Skeletal muscle tissue (tissue), 4 donors: ENCODE data around the gene STK32C. TPM values are rescaled to one million over a fixed set of nuclear protein-coding genes. Genes with fewer than 3 reads are reported as not detected.
A peak's percentile ranks its signal among the peaks of the same experiment; 100 is the strongest.
"Not testable (repeated sequence)": the region's sequence is repeated elsewhere in the genome, so short reads cannot be mapped to it uniquely, and the experiment has no call there.

Experiments used
- H3K27ac ChIP-seq: one replicate; pipeline ENCODE4 v1.7.0; 2013; ENCODE audit warnings: mild to moderate bottlenecking, low read depth, low read length, inconsistent platforms
- H3K27me3 ChIP-seq, 3 donors: one replicate each; pipeline ENCODE4 v1.7.0; 2013; ENCODE audit warnings: low read length in 3 of 3; ENCODE audit not compliant: control insufficient read depth in 3 of 3, insufficient read depth in 3 of 3
- H3K36me3 ChIP-seq, 3 donors: one replicate each; pipeline ENCODE4 v1.7.0; 2013; ENCODE audit warnings: low read length in 3 of 3; ENCODE audit not compliant: control insufficient read depth in 3 of 3, insufficient read depth in 3 of 3
- H3K4me1 ChIP-seq, 3 donors: one replicate each; pipeline ENCODE4 v1.7.0; 2013; ENCODE audit warnings: low read length in 3 of 3, mild to moderate bottlenecking in 3 of 3; ENCODE audit not compliant: control insufficient read depth in 3 of 3, insufficient read depth in 3 of 3
- H3K4me3 ChIP-seq, 3 donors: one replicate each; pipeline ENCODE4 v1.7.0; 2013; ENCODE audit warnings: low read length in 3 of 3
- H3K9ac ChIP-seq, 3 donors: one replicate each; pipeline ENCODE4 v1.7.0; 2013; ENCODE audit warnings: low read length in 3 of 3, mild to moderate bottlenecking in 3 of 3, moderate library complexity in 2 of 3, low read depth in 1 of 3
- H3K9me3 ChIP-seq, 3 donors: one replicate each; pipeline ENCODE4 v1.7.0; 2013; ENCODE audit warnings: low read length in 3 of 3; ENCODE audit not compliant: control insufficient read depth in 3 of 3
- total RNA-seq: library from RNA; depleted of rRNA; stranded (reverse); fragments of >200 nt; gene quantifications from one replicate; pipeline ENCODE4 v1.2.3, GENCODE V29; 2014
- donor health status: Osteomylitis.

STK32C gene
- total RNA-seq, 1 donor from 2014 or later, result 8.4 TPM

DNA sequence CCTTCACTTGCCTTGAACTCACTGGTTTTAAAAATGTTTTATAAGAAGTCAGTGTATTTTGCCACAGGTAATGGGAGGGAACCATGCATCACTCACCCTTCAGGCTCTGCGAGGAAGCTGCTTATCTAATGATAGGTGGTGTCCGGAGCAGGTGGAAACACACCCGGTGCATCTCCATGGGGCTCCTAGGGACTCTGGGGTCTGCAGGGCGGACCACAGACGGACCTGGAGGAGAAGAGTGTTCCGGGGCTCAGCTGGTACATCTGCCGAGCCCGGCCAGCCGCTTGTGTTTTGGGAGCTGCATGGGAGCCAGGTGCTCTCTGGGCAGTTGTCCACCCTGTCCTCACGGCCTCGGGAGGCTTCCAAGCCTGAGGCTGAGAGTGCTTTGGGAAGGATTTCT, 31.5 kb upstream of the STK32C start:
- no peaks in the 10 kb centered on the region for H3K27me3 ChIP-seq
- no peak overlapping the region for H3K27ac ChIP-seq
- no peaks in the 10 kb centered on the region for H3K9me3 ChIP-seq
- H3K36me3 ChIP-seq, result peaks cover 2 to 13% (median 5%) of the 10 kb centered on the region in 3 donors
- peaks cover 0 to 4% (median 2%) of the 10 kb centered on the region in 3 donors for H3K4me1 ChIP-seq
- H3K4me3 ChIP-seq, result no peak overlapping the region
- no peak overlapping the region for H3K9ac ChIP-seq

DNA sequence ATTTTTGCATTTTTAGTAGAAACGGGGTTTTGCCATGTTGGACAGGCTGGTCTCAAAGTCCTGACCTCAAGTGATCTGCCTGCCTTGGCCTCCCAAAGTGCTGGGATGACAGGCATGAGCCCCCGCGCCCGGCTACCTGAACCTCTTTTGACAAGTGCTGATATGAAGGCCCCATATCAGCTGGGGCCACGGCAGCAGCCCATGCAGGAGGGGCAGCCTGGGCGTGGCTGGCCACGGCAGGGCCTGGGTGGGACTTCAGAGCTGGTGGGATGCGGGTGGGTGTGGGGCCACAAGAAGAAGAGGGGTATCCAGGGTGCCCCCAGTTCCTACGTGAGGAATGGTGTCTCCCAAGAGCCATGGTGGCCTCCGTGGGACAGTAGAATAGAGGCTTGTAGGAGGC, 31.1 kb upstream of the STK32C start:
- H3K9me3 ChIP-seq, result no peaks in the 10 kb centered on the region
- peaks cover 2 to 13% (median 5%) of the 10 kb centered on the region in 3 donors for H3K36me3 ChIP-seq
- no peak overlapping the region for H3K4me3 ChIP-seq
- no peak overlapping the region for H3K9ac ChIP-seq
- H3K27ac ChIP-seq, result no peak overlapping the region
- no peaks in the 10 kb centered on the region for H3K27me3 ChIP-seq
- peaks cover 0 to 4% (median 2%) of the 10 kb centered on the region in 3 donors for H3K4me1 ChIP-seq

DNA sequence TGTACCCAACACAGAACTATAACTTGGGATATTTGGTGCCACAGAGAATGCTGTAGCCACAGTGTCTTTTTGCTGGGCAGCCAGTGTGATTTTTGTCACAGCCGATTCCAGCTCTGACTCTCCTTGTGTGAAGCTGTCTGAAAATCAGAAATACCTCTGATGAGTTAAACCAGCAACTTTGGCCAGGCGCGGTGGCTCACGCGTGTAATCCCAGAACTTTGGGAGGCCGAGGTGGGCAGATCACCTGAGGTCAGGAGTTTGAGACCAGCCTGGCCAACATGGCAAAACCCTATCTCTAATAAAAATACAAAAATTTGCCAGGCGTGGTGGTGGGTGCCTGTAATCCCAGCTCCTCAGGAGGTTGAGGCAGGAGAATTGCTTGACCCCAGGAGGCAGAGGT, 30.1 kb upstream of the STK32C start:
- not testable (repeated sequence) for H3K9me3 ChIP-seq, H3K4me1 ChIP-seq, H3K27ac ChIP-seq, H3K4me3 ChIP-seq, H3K9ac ChIP-seq, H3K27me3 ChIP-seq
- H3K36me3 ChIP-seq, result peaks cover 2 to 13% (median 5%) of the 10 kb centered on the region in 3 donors

DNA sequence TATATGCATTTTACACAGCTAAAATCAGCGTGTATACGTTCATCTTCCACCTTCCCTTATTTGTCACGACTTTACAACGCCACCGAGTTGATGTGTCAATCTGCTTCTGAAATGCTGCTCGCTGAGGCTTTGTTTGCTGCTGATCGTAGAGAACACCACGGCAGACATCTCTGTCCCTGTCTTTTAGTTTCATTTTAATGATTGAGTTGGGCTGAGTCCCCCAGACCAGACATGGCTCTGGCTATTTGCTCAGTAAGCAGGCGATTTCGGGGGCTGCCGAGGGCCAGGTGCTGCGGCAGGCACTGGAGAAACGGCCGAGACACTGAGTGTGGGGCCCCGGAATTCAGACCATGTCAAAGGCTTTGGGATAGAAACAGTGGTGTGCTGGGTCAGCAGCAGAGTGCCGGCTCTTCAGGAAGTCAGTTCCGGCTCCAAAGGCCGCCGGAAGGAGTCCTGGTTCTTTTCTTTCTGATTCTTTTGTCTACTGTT, 29.2 kb upstream of the STK32C start:
- H3K9me3 ChIP-seq, result no peaks in the 10 kb centered on the region
- H3K27ac ChIP-seq, result no peak overlapping the region
- H3K9ac ChIP-seq, result peak overlapping the region in 1 of 3 donors; percentile 24
- H3K4me3 ChIP-seq, result peak overlapping the region; percentile 15 to 65 (median 46)
- H3K4me1 ChIP-seq, result peaks cover 9 to 15% (median 9%) of the 10 kb centered on the region in 3 donors
- H3K27me3 ChIP-seq, result no peaks in the 10 kb centered on the region
- H3K36me3 ChIP-seq, result peaks cover 2 to 10% (median 5%) of the 10 kb centered on the region in 3 donors

DNA sequence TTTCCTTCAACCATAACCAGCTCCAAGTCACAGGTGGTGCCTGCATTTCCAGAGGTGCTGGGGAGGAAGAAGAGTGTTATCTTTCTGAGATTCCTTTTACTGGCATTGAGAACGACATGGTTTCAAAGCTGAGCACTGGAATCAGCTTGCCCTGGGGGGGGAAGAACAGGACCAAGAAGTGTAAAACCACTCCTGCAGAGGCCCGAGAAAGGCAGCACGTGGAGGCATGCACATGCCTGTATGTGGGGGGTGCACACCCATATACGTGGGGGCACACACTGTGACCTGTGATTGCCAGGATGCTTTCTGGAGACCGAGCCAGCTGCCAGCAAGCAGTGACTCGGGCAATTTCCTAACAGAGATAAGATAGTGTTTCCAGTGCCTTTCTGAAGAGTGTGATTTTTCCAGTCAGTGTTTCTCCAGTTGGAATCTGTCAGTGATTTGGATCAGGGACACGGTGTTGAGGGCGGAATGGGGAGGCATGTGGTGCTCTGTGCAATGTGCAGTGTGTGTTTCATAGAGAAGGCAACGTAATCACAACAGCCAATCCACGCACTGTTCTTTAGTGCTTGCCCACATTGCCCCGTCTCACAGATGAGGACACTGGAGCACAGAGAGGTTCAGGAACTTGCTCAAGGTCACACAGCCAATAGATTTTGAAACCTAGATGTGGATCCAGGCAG, 28.5 kb upstream of the STK32C start:
- Histone ChIP-seq H3K4me1 (peaks cover 9 to 15% (median 10%) of the 10 kb centered on the region in 3 donors), H3K9ac (no peak overlapping the region), H3K36me3 (peaks cover 2 to 7% (median 5%) of the 10 kb centered on the region in 3 donors), H3K27ac (no peak overlapping the region), H3K9me3 (no peaks in the 10 kb centered on the region), H3K27me3 (no peaks in the 10 kb centered on the region), H3K4me3 (no peak overlapping the region)

DNA sequence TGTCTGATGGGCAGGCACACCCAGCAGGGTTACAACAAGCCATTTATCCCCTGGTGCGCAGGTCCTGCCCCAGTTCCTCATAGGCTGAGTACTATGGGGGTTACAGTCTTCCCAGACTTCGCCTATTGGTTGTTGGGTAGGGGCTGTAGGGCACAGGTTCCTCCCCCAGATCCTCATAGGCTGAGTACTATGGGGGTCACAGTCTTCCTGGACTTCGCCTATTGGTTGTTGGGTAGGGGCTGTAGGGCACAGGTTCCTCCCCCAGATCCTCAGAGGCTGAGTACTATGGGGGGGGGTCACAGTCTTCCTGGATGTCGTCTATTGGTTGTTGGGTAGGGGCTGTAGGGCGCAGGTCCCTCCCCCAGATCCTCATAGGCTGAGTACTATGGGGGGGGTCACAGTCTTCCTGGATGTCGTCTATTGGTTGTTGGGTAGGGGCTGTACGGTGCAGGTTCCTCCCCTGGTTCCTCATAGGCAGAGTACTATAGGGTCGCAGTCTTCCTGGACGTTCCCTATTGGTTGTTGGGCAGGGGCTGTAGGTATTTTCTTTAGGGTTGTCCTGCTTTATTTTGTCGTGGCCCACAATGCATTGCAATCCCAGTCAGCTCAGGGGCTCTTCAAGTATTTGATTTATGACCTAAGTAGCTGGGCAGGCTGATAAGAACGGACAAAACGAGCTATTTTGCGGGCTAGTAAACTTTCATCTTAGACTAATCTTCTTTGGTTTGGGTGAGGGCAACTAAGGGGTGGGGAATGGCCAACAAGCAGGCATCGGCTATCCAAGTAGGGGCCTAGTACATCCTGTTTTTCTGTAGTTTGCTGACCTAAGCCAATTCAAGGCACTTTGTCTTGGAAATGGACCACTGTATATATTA, 27.7 kb upstream of the STK32C start:
- no peak overlapping the region for H3K27ac ChIP-seq
- H3K4me1 ChIP-seq, result peaks cover 11 to 20% (median 12%) of the 10 kb centered on the region in 3 donors
- peaks cover 2 to 7% (median 4%) of the 10 kb centered on the region in 3 donors for H3K36me3 ChIP-seq
- H3K9ac ChIP-seq, result peak overlapping the region in 2 of 3 donors; percentile 16 to 33
- no peaks in the 10 kb centered on the region for H3K9me3 ChIP-seq
- H3K4me3 ChIP-seq, result no peak overlapping the region
- no peaks in the 10 kb centered on the region for H3K27me3 ChIP-seq

DNA sequence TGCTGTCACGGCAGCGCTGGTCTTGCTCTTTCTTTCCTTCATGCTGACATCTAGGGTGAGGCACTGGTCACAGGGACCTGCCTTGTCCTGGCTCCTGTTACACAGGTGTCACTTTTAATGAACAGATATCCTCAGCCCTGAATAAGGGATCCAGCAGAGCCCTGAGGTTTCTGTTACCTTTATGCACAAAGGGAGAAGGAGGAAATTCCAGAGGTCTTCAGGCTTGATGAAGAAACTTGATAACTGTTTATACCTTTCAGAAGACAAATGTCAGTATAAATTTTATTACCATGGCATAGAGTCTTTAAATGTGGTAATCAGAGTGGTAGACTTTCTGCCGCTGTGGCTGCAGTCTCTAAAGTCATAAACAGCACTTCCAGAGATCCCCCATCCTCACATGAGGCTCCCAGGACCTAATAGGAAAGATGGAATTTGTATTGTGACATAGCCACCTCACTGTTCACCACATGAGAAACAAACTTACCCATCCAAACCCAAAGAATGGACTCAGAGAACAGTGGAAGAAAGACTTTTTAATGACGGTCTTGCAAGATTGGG, 27.0 kb upstream of the STK32C start:
- Histone ChIP-seq H3K27me3 (no peaks in the 10 kb centered on the region), H3K9me3 (no peaks in the 10 kb centered on the region), H3K4me1 (peaks cover 18 to 27% (median 19%) of the 10 kb centered on the region in 3 donors), H3K36me3 (peaks cover 2 to 7% (median 2%) of the 10 kb centered on the region in 3 donors), H3K9ac (peak overlapping the region in 1 of 3 donors; percentile 33), H3K27ac (no peak overlapping the region), H3K4me3 (no peak overlapping the region)

DNA sequence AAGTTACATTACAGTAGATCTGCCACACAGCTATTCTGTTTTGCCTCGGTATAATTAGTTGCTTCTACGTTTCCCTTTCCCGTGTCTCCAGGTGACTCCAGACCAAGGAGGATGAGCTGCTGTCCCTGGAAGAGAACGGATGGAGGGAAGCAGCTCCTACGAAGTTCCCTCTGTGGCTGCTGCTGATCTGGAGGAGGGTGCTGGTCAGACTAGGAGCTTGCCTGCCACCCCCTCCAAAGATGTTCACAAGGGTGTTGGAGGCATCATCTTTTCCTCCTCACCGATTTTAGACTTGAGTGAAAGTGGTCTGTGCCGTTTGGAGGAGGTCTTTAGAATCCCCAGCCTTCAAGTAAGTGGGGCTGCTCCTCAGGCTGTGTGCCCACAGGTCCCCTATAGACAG, 25.6 kb upstream of the STK32C start:
- H3K9me3 ChIP-seq, result no peaks in the 10 kb centered on the region
- peaks cover 21 to 36% (median 22%) of the 10 kb centered on the region in 3 donors for H3K4me1 ChIP-seq
- H3K4me3 ChIP-seq, result no peak overlapping the region
- H3K36me3 ChIP-seq, result peaks cover 1 to 7% (median 2%) of the 10 kb centered on the region in 3 donors
- H3K27ac ChIP-seq, result no peak overlapping the region
- no peaks in the 10 kb centered on the region for H3K27me3 ChIP-seq
- H3K9ac ChIP-seq, result no peak overlapping the region

DNA sequence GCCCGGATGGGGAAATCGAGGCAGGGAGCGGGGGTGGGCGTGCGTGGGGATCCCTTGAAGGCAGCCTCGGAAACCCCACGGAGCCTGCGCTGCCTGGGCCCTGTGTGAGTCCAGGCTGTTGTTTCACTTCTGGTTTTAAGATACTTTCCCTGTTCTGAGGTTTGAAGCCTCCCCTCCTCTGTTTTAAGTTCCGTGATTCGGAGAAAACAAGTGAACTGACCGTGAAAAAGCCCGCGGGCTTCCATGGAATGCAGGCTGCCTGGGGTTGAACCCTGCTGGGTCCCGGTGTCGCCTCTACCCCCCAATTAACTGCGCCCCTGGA, 24.6 kb upstream of the STK32C start:
- H3K27me3 ChIP-seq, result no peaks in the 10 kb centered on the region
- peak overlapping the region; percentile 56 for H3K27ac ChIP-seq
- H3K4me1 ChIP-seq, result peaks cover 21 to 41% (median 22%) of the 10 kb centered on the region in 3 donors
- no peaks in the 10 kb centered on the region for H3K9me3 ChIP-seq
- peak overlapping the region; percentile 33 to 80 (median 77) for H3K9ac ChIP-seq
- H3K36me3 ChIP-seq, result peaks cover 0 to 5% (median 2%) of the 10 kb centered on the region in 3 donors
- H3K4me3 ChIP-seq, result peak overlapping the region; percentile 75 to 95 (median 89)
